Activated CD8-positive, alpha-beta memory T cell treated with anti-CD3 and anti-CD28 coated beads, Interleukin-2, amount 50 U/mL, for 1 hour (primary cell): ENCODE data around the gene NAV2.

Source experiments
- DNase-seq: peaks from one replicate; pipeline ENCODE4 v3.0.0-alpha.2; 2020; ENCODE audit errors: extremely low read depth

NAV2 gene

GRCh38 chr11:19811380-19811779 is 98.7 kb downstream of the NAV2 start:
- no peak for DNase-seq

GRCh38 chr11:19812096-19812495 is 99.5 kb downstream of the NAV2 start:
- no peak for DNase-seq

- no peak for DNase-seq
These were observed 100.1 kb downstream of the NAV2 start for GRCh38 chr11:19812710-19813109.

GRCh38 chr11:19813158-19813879 is 100.7 kb downstream of the NAV2 start:
- DNase-seq = no peak

GRCh38 chr11:19814421-19814820 is 101.8 kb downstream of the NAV2 start:
- no peak for DNase-seq

GRCh38 chr11:19816040-19816439 is 103.4 kb downstream of the NAV2 start:
- no peak for DNase-seq

- no peak for DNase-seq
These were observed 104.2 kb downstream of the NAV2 start for GRCh38 chr11:19816817-19817216.

- DNase-seq = no peak
These were observed 104.7 kb downstream of the NAV2 start for GRCh38 chr11:19817265-19817851.

GRCh38 chr11:19817870-19818269 is 105.2 kb downstream of the NAV2 start:
- no peak for DNase-seq

- no peak for DNase-seq
These were observed 106.0 kb downstream of the NAV2 start for GRCh38 chr11:19818619-19819018.

GRCh38 chr11:19819148-19819547 is 106.5 kb downstream of the NAV2 start:
- DNase-seq = no peak

- DNase-seq = no peak
These were observed 107.5 kb downstream of the NAV2 start for GRCh38 chr11:19820100-19820499.

GRCh38 chr11:19821412-19821875 is 108.8 kb downstream of the NAV2 start:
- DNase-seq = no peak

- no peak for DNase-seq
These were observed 109.4 kb downstream of the NAV2 start for GRCh38 chr11:19821993-19822392.

- no peak for DNase-seq
These were observed 109.9 kb downstream of the NAV2 start for GRCh38 chr11:19822531-19822930.

GRCh38 chr11:19826606-19827005 is 114.0 kb downstream of the NAV2 start:
- no peak for DNase-seq

GRCh38 chr11:19827399-19828135 is 114.9 kb downstream of the NAV2 start:
- no peak for DNase-seq

GRCh38 chr11:19828382-19829108 is 115.9 kb downstream of the NAV2 start:
- DNase-seq = no peak

GRCh38 chr11:19829109-19829837 is 116.6 kb downstream of the NAV2 start:
- no peak for DNase-seq

GRCh38 chr11:19832086-19832750 is 119.6 kb downstream of the NAV2 start:
- no peak for DNase-seq

GRCh38 chr11:19832901-19833300 is 120.3 kb downstream of the NAV2 start:
- no peak for DNase-seq
